Caco-2 (cell line): ENCODE measurements around the gene LONP2. TPM values are rescaled to one million over a fixed set of nuclear protein-coding genes. Genes with fewer than 3 reads are reported as not detected.

ENCODE experiments used
- BruUV-seq: library from RNA; stranded (reverse); fragments of 400-500 nt; replicated peaks from 2 replicates; lab custom pipeline; 2021; lab: Mats Ljungman, UMichigan
- CTCF ChIA-PET: fragments of 300-600 bp; sonication (Branson Sonifier 250); formaldehyde crosslinking; loops from one replicate; lab custom pipeline; 2022; ENCODE audit warnings: antibody characterized with exemption; lab: Charles Lee
- POLR2A ChIA-PET: fragments of 300-600 bp; sonication (Branson Sonifier 250); formaldehyde crosslinking; loops from one replicate; lab custom pipeline; 2022; ENCODE audit warnings: antibody characterized with exemption; lab: Charles Lee
- DNase-seq, 2 experiments: peaks; one replicate each; pipeline versions ENCODE4 v3.0.0 to v3.0.0-alpha.2; 2020 to 2022
- H3K27me3 ChIP-seq: replicated peaks from 2 replicates; pipeline ENCODE4 v1.6.0; 2011; ENCODE audit warnings: low read length; ENCODE audit not compliant: control insufficient read depth, insufficient read depth
- H3K36me3 ChIP-seq: 2 replicates; pipeline ENCODE4 v1.5.1; 2011; ENCODE audit warnings: low read length; ENCODE audit not compliant: control insufficient read depth, insufficient read depth
- H3K4me1 ChIP-seq: fragments of 250-450 bp; sonication (Bioruptor Pico); 2 replicates; pipeline ENCODE4 v1.5.1; 2020; ENCODE audit warnings: mild to moderate bottlenecking
- H3K4me3 ChIP-seq: 2 replicates; pipeline ENCODE4 v1.5.1; 2011; ENCODE audit warnings: low read depth, mild to moderate bottlenecking, control low read depth, low read length
- H3K9me3 ChIP-seq: fragments of 250-450 bp; sonication (Bioruptor Pico); 2 replicates; pipeline ENCODE4 v1.5.1; 2020; ENCODE audit warnings: mild to moderate bottlenecking, moderate library complexity
- H3K27ac Mint-ChIP-seq: one replicate; pipeline ENCODE4 v1.8.0; 2022; ENCODE audit warnings: mixed read lengths; ENCODE audit not compliant: unreplicated experiment
- H3K27me3 Mint-ChIP-seq: one replicate; pipeline ENCODE4 v1.8.0; 2022; ENCODE audit warnings: mixed read lengths; ENCODE audit not compliant: insufficient read depth, unreplicated experiment
- H3K36me3 Mint-ChIP-seq: one replicate; pipeline ENCODE4 v1.8.0; 2022; ENCODE audit warnings: mild to moderate bottlenecking, mixed read lengths; ENCODE audit not compliant: insufficient read depth, unreplicated experiment
- H3K4me1 Mint-ChIP-seq: one replicate; pipeline ENCODE4 v1.8.0; 2022; ENCODE audit warnings: low read depth, mixed read lengths; ENCODE audit not compliant: unreplicated experiment
- H3K4me3 Mint-ChIP-seq: one replicate; pipeline ENCODE4 v1.8.0; 2022; ENCODE audit warnings: mild to moderate bottlenecking, moderate library complexity, mixed read lengths; ENCODE audit not compliant: unreplicated experiment
- H3K9me3 Mint-ChIP-seq: one replicate; pipeline ENCODE4 v1.8.0; 2022; ENCODE audit warnings: mixed read lengths; ENCODE audit not compliant: unreplicated experiment
- CTCF ChIP-seq, 2 experiments: fragments of 200-600 bp in 1 of 2; IDR thresholded peaks; 1 replicate in 1 of 2; 2 replicates in 1 of 2; pipeline versions ENCODE4 v1.5.1 to v1.8.0; 2011 to 2022; ENCODE audit warnings: antibody characterized with exemption in 1 of 2, control low read depth in 1 of 2, inconsistent platforms in 1 of 2, low read depth in 1 of 2, low read length in 1 of 2, mild to moderate bottlenecking in 1 of 2, moderate library complexity in 1 of 2; ENCODE audit not compliant: insufficient read depth in 1 of 2, severe bottlenecking in 1 of 2, unreplicated experiment in 1 of 2
- intact Hi-C: fragments of 100-400 bp; cut with micrococcal nuclease; formaldehyde crosslinking; loops from one replicate; pipeline ENCODE4 v1.10.0; 2022; ENCODE audit not compliant: unreplicated experiment
- total RNA-seq: library from RNA; stranded (reverse); gene quantifications from 2 replicates; pipeline ENCODE4 v1.2.3, GENCODE V29; 2022

LONP2 gene
- total RNA-seq, 1 experiment from 2014 or later = 32.1 TPM

- no peaks in the 10 kb centered on the region for H3K9me3 Mint-ChIP-seq
- no peaks in the 10 kb centered on the region for H3K36me3 ChIP-seq
- intact Hi-C loops = loop anchor here (10.0 kb wide), 1 partner anchor 1498 kb away; the partner anchor contains the start of gene GPT2
- peak overlapping the region; percentile 83 for H3K27ac Mint-ChIP-seq
- H3K4me1 ChIP-seq = peaks cover 10% of the 10 kb centered on the region; the same call in 1 of the 2 replicates
- no peak for DNase-seq
- CTCF ChIA-PET = no interaction called here
- H3K27me3 Mint-ChIP-seq = no peaks in the 10 kb centered on the region
- no peaks in the 10 kb centered on the region for H3K27me3 ChIP-seq
- H3K4me1 Mint-ChIP-seq = peaks cover 31% of the 10 kb centered on the region
- POLR2A ChIA-PET = interaction anchor here (1.0 kb wide), 1 partner anchor 17 kb away, joined by 5 read pairs; no protein-coding TSS in a partner anchor
- H3K4me3 Mint-ChIP-seq = peak overlapping the region; percentile 94
- H3K9me3 ChIP-seq = no peaks in the 10 kb centered on the region
- peak overlapping the region; percentile 58 for H3K4me3 ChIP-seq
- TF ChIP-seq CTCF (IDR thresholded peaks at IDR 0.05; ENCODE audit: insufficient read depth in 1 of 2, low read depth in 1 of 2, low read length in 1 of 2, severe bottlenecking in 1 of 2, unreplicated experiment in 1 of 2) = no peak
- no TSS peak for BruUV-seq
- peaks cover 12% of the 10 kb centered on the region for H3K36me3 Mint-ChIP-seq
These were observed 139.1 kb downstream of the LONP2 start for GRCh38 chr16:48383009-48383876.

GRCh38 chr16:48383877-48384519, 139.9 kb downstream of the LONP2 start:
- H3K4me3 Mint-ChIP-seq = peak overlapping the region; percentile 94
- peaks cover 24% of the 10 kb centered on the region for H3K4me1 Mint-ChIP-seq
- BruUV-seq = TSS peak; percentile 57
- CTCF ChIA-PET = interaction anchor here (0.7 kb wide), 1 partner anchor 239 kb away, joined by 3 read pairs; no protein-coding TSS in a partner anchor
- H3K27ac Mint-ChIP-seq = peak overlapping the region; percentile 83
- peak in 1 of 2 experiments; percentile 40 for DNase-seq
- H3K9me3 Mint-ChIP-seq = no peaks in the 10 kb centered on the region
- H3K4me3 ChIP-seq = peak overlapping the region; percentile 58
- no peak for TF ChIP-seq CTCF (IDR thresholded peaks at IDR 0.05; ENCODE audit: insufficient read depth in 1 of 2, low read depth in 1 of 2, low read length in 1 of 2, severe bottlenecking in 1 of 2, unreplicated experiment in 1 of 2)
- H3K27me3 Mint-ChIP-seq = no peaks in the 10 kb centered on the region
- no peaks in the 10 kb centered on the region for H3K9me3 ChIP-seq
- peaks cover 12% of the 10 kb centered on the region for H3K36me3 Mint-ChIP-seq
- H3K4me1 ChIP-seq = peaks cover 10% of the 10 kb centered on the region; the same call in 1 of the 2 replicates
- intact Hi-C loops = loop anchor here (10.0 kb wide), 1 partner anchor 1499 kb away; the partner anchor contains the start of gene GPT2
- H3K36me3 ChIP-seq = no peaks in the 10 kb centered on the region
- POLR2A ChIA-PET = interaction anchor here (1.0 kb wide), 1 partner anchor 18 kb away, joined by 5 read pairs; no protein-coding TSS in a partner anchor
- H3K27me3 ChIP-seq = no peaks in the 10 kb centered on the region
